ENCODE measurements around the gene FOXP1.

- TF ChIP-seq CTCF (conservative IDR thresholded peaks at IDR 0.05 in 1 of 2, IDR thresholded peaks at IDR 0.05 in 1 of 2; ENCODE audit: low read depth in 1 of 2, low read length in 2 of 2) (no peak), EZH2 (IDR thresholded peaks at IDR 0.05; ENCODE audit: low read length, missing control alignments) (no peak)
Observed at GRCh38 chr3:71160785-71161546, 422.6 kb downstream of the FOXP1 start.

Measured in fibroblast of lung (primary cell).